HG03097 (cell line): ENCODE measurements around the gene ARHGDIA.

Experiments used
- ATAC-seq: cut with Tn5 transposase; IDR thresholded peaks from one replicate; pipeline ENCODE4 v1.9.1; 2021; ENCODE audit not compliant: unreplicated experiment, low FRiP score

The ARHGDIA gene

DNA sequence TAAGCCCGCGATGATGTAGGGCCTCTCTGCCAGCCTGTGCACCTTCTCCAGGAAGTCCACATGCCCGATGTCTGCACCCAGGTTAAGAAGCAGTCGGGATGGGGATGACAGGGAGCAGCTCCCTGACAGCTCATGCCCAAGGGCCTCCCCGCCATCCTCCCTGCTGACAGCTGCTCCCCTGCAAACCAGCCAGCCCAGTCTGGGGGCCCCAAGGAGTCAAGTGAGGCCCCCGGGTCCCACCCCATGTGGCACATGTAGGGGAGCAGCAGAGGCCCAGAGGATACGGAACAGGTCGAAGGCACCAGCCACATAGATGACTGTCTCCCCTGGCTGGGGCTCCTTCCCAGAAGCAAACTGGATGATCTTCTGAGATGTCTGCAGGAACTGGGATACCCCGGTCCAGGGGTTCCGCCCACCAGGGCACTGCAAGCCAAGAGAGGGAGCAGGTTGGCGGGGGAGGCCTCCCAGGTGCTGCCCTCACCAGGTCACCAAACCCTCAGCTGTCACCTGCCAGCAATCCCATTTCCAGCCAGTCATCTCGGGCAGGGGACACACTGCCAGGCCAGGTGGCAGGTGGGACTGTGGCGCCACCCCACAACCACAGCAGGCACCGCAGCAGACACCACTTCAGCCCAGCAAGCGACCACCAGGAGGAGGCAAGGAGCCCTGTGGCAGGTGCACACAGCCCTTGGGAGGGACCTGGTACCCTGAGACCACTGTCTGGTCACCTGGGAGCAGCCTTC is 35.5 kb upstream of the ARHGDIA start:
- ATAC-seq: no peak

DNA sequence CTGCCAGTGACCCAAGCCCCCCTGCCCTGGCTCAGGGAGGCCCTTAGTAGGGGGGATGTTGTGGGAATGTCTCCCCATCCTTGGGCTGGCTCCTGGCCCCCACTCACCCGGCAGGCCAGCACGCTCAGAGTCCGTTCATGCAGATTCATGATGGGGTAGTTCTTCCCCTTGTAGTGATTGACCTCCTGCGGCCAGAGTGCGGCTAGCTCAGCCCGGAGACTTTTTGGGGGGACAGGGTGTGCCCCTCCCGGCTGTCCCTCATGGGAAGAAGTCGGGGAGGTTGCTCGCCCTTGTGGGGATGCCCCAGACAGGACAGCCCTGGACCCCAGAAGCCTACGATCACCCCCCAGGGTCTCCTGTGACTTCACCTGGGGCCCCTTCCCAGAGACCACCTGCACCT is 34.9 kb upstream of the ARHGDIA start:
- no peak for ATAC-seq

DNA sequence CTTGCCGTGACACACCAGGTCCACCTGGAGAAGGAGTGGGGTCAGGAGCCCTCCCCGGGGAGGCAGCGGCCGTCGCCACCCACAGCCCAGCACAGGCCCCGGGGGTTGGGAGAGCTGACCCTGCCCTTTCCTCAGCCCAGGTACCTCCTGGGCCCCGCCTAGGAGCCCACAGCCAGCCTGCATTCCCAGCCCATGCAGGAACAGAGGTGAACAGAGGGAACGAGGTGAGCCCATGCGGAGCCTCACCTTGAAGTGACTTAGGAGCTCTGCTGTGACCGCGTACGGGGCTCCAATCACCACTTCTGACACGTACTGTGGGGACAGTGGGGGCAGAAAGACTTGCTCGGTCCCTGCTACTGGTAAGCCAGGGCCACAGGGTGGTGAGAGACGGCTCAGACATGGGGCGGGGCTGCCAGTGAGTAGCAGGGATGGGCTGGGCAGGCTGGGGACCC is 34.3 kb upstream of the ARHGDIA start:
- ATAC-seq: no peak

DNA sequence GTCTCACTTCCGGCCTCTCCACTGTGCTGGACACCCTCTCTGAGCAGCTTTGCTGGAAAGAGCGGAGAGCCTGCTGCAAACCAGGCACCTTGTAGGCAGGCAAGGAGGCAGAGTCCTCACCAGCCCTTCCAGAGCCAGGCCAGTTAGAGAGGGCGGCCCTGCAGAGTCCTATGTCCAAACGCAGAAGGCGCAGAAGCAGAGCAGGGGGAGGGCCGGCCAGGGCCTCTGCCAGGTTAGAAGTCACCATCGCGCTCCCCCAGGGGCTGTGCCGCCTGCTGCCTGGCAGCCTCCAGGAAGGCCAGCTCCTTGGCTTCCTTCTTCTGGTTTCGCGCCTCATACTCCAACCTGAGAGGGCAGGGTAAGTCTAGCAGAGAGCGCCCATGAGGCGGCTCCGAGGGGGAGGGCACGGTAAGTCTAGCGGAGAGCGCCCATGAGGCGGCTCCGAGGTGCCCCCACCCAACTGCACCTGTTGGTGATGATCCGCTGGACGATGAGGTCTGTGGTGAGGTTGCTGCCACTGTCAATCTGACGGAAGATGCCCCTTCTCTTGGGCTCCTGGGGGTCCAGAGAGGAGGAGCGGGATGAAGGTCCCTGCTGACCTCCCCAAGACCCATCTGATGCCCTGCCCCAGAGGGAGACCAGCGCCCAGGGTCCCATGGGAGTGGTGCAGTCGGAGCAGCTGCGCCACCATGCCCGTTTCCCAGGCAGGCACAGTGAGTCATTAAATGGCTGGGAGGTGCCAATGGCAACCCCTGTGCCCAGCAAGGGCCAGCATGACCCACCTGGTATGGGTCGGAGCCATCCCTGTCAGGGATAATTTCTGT is 33.7 kb upstream of the ARHGDIA start:
- ATAC-seq: no peak

- no peak for ATAC-seq
Observed at GRCh38 chr17:81903896-81904599, 32.9 kb upstream of the ARHGDIA start.

DNA sequence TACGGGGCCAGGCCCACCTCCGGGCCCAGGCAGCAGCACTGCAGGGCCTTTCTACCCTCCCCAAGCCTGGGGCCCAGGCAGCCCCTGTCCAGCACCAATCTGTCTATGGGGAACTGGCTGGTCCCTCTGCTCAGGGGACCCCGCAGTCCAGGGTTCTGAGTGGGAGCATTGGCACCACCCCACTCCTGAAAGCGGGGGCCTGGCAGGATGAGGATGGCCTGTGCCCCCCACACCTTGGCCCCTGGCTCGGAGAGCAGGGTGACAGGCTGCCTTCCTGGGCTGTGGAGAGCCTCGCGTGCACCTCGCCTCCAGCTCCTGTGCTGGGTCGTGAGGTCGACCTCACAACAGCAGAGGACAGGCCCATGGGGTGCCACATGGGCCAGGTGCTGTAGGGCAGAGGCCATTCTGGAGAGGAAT is 32.3 kb upstream of the ARHGDIA start:
- no peak for ATAC-seq

DNA sequence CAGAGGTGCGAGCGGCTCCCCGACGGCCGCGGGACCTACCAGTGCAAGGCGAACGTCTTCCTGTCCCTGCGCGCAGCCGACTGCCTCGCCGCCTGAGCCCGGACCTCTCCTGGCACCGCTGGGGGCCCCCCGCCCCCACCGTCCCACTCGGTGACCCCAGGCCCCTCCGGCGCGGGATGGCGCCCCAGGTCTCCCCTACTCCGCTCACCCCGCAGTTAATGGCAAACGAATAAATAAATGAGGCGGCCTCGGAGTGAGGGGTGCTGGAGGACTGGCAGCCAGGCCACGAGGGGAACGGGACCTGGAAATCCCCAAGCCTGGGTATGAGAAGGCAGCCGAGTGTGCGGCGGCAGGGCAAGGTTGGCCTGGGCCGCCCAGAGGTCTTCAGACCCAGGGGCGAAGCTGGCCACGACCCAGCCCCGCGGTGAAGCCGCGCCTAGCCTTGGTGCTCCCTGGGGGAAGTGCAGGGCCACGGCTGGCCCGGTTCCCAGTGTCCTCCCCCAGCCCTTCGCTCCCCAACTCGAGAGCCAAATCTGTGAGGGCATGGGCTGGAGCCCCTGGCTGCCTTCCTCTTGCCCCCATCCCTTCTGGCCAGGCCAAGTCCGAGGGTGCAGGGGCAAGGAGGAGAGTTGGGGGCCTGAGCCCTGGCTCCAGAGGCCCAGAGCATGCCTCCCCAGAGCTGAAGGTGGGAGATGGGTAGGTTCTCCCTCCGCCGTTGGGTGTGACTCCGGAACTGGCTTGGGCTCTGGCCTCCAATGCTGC is 31.7 kb upstream of the ARHGDIA start:
- ATAC-seq: no peak

DNA sequence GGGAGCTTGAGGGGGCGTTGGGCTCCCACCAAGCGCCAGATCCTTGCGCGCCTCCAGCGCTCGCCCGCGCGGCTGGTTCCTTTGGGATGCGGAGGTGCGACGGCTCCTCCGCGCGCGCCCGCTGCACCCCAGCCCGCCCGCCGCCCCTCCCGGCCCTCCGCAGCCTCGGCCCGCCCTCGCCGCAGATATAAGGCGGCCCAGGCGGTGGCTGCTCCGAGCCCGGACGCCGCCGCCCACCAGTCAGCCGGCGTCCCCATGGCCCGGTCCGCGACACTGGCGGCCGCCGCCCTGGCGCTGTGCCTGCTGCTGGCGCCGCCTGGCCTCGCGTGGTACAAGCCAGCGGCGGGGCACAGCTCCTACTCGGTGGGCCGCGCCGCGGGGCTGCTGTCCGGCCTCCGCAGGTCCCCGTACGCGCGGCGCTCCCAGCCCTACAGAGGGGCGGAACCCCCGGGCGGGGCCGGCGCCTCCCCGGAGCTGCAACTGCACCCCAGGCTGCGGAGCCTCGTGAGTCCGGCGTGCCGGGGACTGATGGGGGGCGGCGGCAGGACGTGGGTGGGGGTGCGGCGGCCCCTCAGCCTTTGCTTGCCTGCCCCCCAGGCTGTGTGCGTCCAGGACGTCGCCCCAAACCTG is 31.0 kb upstream of the ARHGDIA start, which contains the start of gene NPB:
Gene NPB, plus strand, starts transcription at position 216 of the 630 bp plus-strand sequence. Its CDS starts 40 bp downstream, at position 256.
- no peak for ATAC-seq

GRCh38 chr17:81901167-81902022 is 30.3 kb upstream of the ARHGDIA start:
- no peak for ATAC-seq

GRCh38 chr17:81900181-81900820 is 29.2 kb upstream of the ARHGDIA start:
- ATAC-seq: no peak

DNA sequence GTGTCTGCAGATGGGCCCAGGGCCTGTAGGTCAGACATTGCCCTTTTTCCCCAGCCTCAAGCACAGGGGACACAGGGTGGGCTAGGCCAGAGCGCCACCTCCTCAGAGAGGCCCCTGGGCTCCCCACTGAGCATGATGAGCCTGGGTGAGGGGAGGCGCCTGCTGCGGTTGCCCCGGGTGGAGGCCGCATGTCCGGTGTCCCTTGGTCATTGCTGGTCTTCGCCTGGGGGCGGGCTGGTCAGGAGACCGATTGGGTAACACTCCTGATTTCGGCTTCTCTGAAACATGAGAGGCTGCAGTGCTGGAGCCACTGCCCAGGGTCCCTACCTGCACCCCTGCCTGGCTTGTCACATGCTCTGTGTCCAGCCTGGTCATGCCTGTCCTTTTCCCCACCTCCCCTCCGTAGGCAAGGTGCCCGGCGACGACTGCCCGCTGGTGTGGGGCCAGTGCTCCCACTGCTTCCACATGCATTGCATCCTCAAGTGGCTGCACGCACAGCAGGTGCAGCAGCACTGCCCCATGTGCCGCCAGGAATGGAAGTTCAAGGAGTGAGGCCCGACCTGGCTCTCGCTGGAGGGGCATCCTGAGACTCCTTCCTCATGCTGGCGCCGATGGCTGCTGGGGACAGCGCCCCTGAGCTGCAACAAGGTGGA is 28.5 kb upstream of the ARHGDIA start:
- no peak for ATAC-seq

DNA sequence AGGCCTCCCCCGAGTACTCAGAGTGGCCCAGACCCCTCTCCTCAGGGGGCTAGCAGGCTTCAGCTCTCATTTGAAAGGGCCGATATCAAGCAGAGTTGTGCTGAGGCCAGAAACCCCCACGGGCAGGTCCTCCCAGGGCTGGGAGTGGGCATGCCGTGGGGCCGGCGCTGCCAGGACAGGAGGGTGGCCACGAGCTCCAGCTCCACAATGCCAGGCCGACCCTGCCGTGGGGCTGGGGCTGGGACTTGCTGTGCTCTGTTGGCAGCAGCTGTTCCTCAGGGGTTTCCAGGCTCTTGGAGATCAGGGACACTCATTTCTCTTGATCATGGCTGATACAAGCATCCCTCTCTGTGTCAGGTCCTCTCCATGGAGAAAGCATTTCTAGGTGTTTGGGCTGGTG is 27.7 kb upstream of the ARHGDIA start:
- no peak for ATAC-seq

DNA sequence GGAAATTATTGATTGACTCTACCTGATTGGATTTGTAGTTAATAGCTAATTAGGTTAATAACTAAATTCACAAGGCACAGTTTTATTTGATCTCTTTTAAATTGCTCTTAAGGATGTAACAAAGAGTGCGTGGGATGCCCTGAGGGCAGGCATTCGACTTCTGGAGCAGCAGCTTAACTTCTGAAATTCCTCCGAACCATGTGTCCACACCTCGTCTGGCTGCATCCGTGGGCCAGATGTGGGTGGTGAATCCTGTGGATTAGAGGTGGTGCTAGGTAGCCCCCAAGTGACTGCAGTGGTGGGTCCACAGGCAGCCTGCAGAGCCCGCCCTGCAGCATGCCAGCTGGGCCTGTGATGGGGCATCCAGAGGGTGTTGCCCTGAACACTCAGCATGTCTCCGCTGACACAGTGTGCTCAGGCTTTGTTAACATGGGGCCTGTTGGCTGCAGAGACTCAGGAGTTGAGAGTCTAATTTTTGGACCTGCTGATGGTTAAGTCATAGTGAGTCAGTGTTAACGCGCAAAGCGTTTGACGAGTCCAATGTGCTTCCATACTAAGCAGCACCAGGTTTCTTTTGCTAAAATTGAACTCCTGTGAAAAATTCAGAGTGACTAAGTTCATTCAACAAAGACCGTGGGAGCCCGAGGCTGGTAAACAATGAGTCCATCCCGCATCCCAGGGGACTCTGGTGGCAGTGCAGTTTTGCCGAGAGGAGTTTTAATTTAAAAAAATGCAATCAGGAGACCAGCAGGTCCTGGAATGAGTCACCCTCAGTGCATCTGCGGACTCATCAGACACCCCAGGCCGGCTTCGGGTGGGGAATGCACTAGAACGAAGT is 27.1 kb upstream of the ARHGDIA start:
- no peak for ATAC-seq

DNA sequence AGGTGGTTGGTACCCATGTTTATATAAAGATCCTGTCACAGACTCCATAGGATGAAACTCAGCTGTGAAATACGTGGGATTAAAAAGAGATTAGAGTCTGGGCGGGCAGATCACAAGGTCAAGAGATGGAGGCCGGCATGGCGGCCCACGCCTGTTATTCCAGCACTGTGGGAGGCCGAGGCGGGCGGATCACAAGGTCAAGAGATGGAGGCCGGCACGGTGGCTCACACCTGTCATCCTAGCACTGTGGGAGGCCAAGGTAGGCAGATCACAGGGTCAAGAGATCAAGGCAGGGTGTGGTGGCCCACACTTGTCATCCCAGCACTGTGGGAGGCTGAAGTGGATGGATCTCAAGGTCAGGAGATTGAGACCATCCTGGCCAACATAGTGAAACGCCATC is 24.3 kb upstream of the ARHGDIA start:
- no peak for ATAC-seq

GRCh38 chr17:81891303-81891552 is 20.1 kb upstream of the ARHGDIA start:
- no peak for ATAC-seq

DNA sequence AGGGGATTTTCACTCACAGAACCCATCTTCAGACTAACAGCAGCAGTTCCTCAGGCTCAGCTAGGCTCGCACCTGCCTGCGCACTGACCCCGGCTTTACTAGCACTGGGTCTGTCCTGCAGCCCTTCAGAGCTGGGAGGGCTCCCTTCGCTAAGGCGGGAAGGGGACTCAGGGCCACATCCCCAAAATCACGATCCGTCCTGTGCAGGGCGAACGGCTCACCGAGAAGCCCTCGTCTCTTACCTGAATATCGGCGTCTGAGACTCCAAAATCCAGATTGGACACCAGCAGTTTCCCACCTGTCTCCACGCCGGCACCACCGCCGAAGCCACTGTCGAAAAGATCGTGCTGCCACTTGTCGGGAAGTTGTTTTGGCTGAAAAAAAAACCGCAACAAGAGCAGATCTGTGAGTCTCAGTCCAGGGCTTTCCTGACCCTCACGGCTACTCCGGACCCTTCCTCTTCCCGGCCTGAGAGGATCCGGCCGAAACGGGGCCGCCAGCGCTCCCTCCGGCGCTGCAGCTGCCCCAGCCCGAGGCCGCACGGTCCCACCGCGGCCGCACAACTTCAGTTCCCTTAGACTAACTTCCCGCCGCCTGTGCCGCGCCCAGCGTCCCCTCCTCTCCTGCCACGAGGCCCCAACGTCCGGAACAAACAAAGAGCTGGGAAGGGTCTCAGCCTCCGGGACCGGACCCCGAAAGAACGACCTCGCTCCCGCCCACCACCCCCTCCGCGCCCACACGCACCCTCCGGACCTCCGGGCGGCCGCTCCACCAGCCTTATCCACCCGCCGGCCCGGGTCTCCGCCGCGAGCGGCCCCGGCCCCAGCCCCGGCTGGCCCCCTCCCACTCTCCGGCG is 19.5 kb upstream of the ARHGDIA start:
- ATAC-seq: peak; percentile 28

GRCh38 chr17:81889602-81890001 is 18.5 kb upstream of the ARHGDIA start:
- ATAC-seq: no peak
